Measurements from ENCODE around the gene CEP72.
"Not testable (repeated sequence)": the region's sequence is repeated elsewhere in the genome, so short reads cannot be mapped to it uniquely, and the experiment has no call there.

The CEP72 gene

DNA sequence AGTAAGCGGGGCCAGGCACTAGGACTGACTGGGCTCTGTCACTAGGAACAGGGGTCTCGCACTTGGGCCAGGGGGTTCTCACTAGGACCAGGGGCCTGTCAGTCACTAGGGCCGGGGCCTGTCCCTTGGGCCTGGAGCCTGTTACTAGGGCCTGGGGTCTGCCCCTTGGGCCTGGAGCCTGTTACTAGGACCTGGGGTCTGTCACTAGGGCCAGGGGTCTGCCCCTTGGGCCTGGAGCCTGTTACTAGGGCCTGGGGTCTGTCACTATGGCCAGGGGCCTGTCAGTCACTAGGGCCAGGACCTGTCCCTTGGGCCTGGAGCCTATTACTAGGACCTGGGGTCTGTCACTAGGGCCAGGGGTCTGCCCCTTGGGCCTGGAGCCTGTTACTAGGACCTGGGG lies 70.1 kb downstream of the CEP72 start:
- not testable (repeated sequence) for H3K9me3 ChIP-seq (ENCODE audit: low read length); H3K4me1 ChIP-seq (ENCODE audit: insufficient read depth, low read length); H2AFZ ChIP-seq (ENCODE audit: low read depth, low read length); H3K4me3 ChIP-seq (ENCODE audit: low read length); H3K36me3 ChIP-seq (ENCODE audit: insufficient read depth, low read length); H3K27me3 ChIP-seq (ENCODE audit: insufficient read depth, low read length)

DNA sequence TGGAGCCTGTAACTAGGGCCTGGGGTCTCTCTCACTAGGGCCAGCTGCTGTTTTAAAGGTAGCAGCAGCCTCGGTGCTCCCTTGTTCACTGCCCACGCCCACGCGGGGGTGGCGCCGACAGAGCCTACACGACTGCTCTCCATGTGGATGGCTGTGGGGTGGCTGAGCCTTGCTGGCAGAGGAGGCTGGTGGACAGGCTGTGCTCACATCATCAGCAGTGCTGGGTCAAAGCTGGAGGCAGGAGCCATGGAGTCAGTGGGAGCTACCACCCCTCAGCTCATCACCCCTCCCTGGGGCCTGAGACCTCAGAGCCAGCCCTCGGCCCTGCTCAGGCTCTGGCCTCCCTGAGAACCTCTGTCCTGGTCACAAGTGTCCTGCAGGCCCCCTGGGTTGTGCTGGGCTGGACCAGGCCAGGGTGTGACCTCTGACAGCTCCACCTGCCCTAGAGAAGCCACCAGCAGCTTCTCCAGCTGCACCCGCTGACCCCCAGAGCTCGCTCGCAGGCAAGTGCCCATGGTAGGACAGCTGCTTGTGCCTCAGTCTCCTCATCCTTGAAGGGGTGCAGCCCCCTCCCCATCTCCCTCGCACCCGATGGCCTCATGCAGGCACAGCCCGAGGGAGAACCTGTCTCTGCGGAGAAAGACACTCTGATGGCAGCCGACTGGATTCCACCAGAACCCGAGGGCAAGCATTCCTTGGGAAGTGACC lies 70.7 kb downstream of the CEP72 start:
- H3K9me3 ChIP-seq (ENCODE audit: low read length); H3K4me3 ChIP-seq (ENCODE audit: low read length); H3K27me3 ChIP-seq (ENCODE audit: insufficient read depth, low read length); H2AFZ ChIP-seq (ENCODE audit: low read depth, low read length); H3K36me3 ChIP-seq (ENCODE audit: insufficient read depth, low read length); H3K4me1 ChIP-seq (ENCODE audit: insufficient read depth, low read length): not testable (repeated sequence)

DNA sequence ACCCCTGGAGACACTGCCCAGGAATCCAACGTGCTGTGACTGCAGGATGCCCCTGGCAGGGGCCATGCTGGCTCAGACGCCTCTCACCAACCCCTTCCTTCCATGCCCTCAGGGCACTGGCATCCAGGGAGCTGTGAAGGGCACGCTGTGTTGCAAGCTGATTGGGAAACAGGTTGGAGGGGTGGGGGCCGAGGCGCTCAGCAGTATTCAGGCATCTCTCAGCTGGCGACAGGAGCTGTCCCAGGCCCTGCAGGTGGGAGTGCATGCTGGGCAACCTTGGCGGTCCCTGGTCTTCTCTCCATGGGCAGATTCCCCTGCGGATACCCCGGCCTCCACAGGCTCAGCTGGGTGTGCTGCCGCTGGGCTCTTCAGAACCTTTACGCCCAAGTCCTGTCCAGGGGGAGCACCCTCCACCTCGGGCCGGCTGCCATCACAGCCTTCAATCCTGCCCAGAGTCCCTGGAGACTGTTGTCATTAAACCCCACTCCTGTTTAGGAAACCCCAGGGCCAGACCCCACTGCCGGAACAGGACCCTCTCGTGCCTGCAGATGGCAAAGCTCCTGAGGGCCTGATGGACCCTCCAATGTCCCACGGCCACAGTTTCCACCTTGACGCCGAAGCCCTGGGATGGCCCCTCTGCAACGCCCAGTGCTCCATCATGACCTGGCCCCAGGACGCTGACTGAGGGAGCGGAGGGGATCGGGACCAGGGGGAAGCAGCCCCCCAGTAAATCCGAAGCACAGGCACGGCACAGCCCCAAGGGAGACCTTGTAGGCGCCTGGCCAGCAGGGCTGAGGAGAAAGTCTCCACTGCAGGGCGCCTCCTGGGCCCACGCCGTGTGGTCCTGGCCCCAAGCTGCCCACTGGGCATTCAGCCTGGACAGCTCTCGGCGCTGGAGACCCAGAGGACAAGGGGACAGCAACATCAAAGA lies 71.7 kb downstream of the CEP72 start:
- no peak overlapping the region for H2AFZ ChIP-seq (ENCODE audit: low read depth, low read length)
- no peaks in the 10 kb centered on the region for H3K36me3 ChIP-seq (ENCODE audit: insufficient read depth, low read length)
- H3K9me3 ChIP-seq (ENCODE audit: low read length) = peaks cover 8% of the 10 kb centered on the region
- H3K4me1 ChIP-seq (ENCODE audit: insufficient read depth, low read length) = no peaks in the 10 kb centered on the region
- H3K4me3 ChIP-seq (ENCODE audit: low read length) = no peak overlapping the region
- H3K27me3 ChIP-seq (ENCODE audit: insufficient read depth, low read length) = no peaks in the 10 kb centered on the region

DNA sequence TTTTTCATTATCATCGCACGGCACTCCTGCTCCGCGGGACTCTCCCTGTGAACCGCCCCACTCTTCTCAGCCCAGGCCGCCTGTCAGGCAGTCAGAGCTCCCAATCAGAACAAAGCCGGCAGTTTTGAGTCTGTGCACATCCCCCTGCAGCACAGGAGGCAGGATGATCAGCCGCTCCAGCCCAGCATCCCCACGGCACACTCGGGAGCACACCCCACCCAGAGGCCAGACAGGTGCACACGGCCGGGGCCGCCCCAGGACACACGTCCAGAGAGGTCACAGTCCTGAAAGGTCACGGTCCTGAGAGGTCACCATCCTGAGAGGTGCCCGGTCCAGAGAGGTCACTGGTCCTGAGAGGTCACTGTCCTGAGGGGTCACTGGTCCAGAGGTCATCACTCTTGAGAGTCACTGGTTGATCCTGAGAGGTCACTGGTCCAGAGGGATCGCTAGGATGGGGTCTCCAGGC lies 72.6 kb downstream of the CEP72 start:
- Histone ChIP-seq H2AFZ (ENCODE audit: low read depth, low read length) (no peak overlapping the region), H3K9me3 (ENCODE audit: low read length) (peaks cover 8% of the 10 kb centered on the region), H3K4me3 (ENCODE audit: low read length) (no peak overlapping the region), H3K36me3 (ENCODE audit: insufficient read depth, low read length) (no peaks in the 10 kb centered on the region), H3K27me3 (ENCODE audit: insufficient read depth, low read length) (no peaks in the 10 kb centered on the region), H3K4me1 (ENCODE audit: insufficient read depth, low read length) (no peaks in the 10 kb centered on the region)

DNA sequence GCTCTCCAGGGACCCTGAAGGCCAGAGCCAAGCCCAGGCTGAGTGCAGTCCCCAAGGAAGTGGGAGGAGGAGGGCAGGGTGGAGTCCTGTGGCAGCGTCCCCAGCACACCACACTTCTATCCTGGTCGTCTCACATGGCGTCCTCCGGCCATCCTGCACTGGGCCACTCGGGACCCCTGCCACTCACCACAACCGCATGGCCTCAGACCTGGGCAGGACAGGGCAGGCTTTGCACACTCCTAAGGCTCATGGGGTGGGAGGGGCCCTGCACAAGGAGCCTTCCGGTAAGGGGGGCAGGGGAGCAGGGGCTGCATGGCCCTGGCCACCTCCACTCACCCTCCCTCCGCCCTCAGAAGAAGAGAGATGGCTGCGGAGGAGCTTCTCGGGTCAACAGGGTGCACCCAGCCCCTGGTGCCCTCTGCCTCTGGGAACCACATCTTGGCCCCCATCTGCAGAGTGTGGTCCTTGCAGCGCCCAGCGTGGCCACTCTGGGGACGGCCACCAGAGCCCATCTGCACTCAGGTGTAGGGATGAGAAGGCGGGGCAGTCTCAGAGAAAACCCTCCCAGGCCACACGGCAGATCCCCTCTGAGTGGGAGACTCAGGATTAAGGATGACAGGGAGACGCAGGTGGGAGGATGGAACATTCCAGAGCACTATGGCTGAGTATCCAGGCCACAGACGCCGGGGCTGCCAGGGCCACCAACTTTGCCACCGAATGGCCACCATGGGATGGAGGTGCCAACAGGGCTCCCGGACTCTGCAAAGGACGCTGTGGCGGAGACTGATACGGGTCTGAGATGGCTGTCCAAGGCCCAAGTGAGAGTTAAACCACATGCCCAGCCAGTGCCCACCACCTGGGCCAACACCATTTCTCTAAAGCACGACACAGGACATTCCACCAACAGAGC lies 73.4 kb downstream of the CEP72 start:
- Histone ChIP-seq H3K36me3 (ENCODE audit: insufficient read depth, low read length) (no peaks in the 10 kb centered on the region), H3K9me3 (ENCODE audit: low read length) (peaks cover 8% of the 10 kb centered on the region), H2AFZ (ENCODE audit: low read depth, low read length) (no peak overlapping the region), H3K4me1 (ENCODE audit: insufficient read depth, low read length) (no peaks in the 10 kb centered on the region), H3K27me3 (ENCODE audit: insufficient read depth, low read length) (no peaks in the 10 kb centered on the region), H3K4me3 (ENCODE audit: low read length) (no peak overlapping the region)

DNA sequence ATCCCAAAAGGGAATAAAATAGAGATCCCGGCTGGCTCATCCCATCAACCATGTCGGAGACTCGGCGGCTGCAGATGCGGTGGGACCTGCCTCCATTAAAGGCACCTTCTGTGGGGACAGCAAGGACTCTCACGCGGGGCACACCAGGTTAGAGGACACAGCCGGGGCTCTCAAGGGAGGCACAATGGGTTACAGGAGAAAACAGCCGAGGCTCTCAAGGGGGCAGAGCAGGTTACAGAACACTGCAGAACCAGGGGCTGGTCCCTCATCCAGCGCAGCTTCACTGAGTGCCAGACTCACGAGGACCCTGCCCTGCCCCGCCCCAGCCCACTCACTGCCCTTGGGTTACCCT lies 74.0 kb downstream of the CEP72 start:
- H3K4me1 ChIP-seq (ENCODE audit: insufficient read depth, low read length); H2AFZ ChIP-seq (ENCODE audit: low read depth, low read length); H3K9me3 ChIP-seq (ENCODE audit: low read length); H3K27me3 ChIP-seq (ENCODE audit: insufficient read depth, low read length); H3K36me3 ChIP-seq (ENCODE audit: insufficient read depth, low read length); H3K4me3 ChIP-seq (ENCODE audit: low read length): not testable (repeated sequence)

DNA sequence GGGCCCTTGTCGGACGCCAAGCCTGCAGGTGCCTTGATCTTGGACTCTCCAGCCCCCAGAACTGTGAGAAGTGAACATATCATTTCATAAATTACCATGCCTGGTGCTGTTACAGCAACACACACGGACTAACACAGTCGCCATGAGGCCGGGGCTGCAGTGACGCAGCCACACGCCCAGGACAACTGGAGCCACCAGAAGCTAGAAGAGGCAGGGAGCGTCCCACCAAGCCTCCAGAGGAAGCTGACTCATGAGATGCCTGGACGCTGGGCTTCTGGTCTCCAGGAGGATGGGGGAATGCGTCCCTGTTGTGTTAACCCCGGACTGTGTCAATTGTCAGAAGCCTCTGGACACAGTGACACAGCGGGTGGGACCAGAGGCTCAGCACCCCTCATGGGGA lies 74.8 kb downstream of the CEP72 start:
- H3K9me3 ChIP-seq (ENCODE audit: low read length); H3K4me3 ChIP-seq (ENCODE audit: low read length); H3K4me1 ChIP-seq (ENCODE audit: insufficient read depth, low read length); H3K27me3 ChIP-seq (ENCODE audit: insufficient read depth, low read length); H3K36me3 ChIP-seq (ENCODE audit: insufficient read depth, low read length); H2AFZ ChIP-seq (ENCODE audit: low read depth, low read length): not testable (repeated sequence)

DNA sequence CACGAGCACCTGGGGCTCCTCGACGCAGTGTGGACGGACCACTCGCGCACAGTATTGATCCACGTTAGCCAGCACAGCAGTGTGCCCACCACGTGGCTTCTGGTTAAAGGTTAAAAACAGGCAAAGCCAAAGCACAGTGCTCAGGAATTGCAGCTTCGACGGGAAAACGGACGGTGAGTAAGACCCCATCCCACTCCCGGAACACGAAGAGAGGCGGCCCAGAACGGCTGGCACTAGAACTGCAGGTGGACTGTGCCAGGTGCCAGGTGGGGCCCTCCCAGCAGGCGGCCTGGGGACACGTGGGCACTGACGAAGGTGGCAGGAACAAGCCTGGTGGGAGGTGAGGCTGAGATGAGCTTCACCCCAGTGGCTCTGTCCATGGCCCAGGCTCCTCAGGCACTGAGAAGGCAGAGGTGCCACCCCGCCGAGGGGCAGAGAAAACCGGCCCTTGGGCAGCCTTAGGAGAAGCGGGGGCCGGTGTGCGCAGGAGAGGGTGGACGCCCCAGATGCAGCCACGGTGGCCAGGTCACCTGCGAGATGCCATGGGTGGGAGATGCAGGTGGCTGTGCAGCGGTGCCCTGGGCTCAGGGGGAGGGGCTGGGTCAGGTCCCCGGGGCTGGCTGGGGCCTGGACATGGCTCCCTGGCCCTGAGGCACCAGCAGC lies 76.3 kb downstream of the CEP72 start:
- not testable (repeated sequence) for H3K9me3 ChIP-seq (ENCODE audit: low read length); H3K4me3 ChIP-seq (ENCODE audit: low read length); H3K27me3 ChIP-seq (ENCODE audit: insufficient read depth, low read length); H3K36me3 ChIP-seq (ENCODE audit: insufficient read depth, low read length); H2AFZ ChIP-seq (ENCODE audit: low read depth, low read length); H3K4me1 ChIP-seq (ENCODE audit: insufficient read depth, low read length)

DNA sequence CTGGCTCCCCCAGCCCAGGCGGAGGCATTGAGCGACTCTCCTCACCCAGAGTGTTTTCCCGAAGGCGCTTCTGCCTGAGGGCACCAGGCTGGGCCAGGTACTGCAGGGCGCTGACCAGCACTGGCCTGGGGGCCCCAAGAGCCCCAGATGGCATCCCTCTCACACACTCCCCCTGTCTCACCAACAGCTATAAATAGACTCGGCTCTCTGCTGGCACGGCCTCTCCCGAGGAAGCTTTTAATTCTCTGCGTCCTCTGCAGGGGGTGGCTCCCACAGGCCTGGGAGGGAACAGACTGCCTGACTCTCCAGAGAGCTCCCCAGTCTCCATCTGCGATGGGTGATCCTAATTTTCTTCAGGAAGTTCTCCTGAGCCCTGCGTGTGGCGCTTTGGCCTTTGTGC lies 78.2 kb downstream of the CEP72 start:
- not testable (repeated sequence) for H3K9me3 ChIP-seq (ENCODE audit: low read length); H2AFZ ChIP-seq (ENCODE audit: low read depth, low read length); H3K36me3 ChIP-seq (ENCODE audit: insufficient read depth, low read length); H3K27me3 ChIP-seq (ENCODE audit: insufficient read depth, low read length); H3K4me1 ChIP-seq (ENCODE audit: insufficient read depth, low read length); H3K4me3 ChIP-seq (ENCODE audit: low read length)

DNA sequence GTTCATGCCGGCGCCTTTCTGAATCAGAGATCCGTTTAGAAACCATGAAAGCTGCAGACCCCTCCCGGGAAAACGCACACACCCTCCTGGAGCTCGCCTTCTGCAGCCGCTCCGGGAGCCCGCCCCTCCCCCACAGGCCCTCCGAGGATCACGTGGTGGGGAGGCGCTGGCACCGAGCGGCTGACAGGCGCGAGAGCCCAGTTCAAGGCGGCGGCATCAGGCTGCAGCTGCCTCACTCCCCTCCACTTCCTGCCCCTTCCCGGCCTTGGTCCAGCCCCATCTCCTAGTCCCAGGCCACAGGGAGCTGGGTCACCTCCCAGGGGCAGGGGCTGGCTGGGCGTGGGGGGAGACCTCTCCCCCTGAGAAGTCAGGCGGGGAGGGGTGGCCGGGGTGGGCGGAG lies 78.9 kb downstream of the CEP72 start:
- H2AFZ ChIP-seq (ENCODE audit: low read depth, low read length); H3K9me3 ChIP-seq (ENCODE audit: low read length); H3K27me3 ChIP-seq (ENCODE audit: insufficient read depth, low read length); H3K4me3 ChIP-seq (ENCODE audit: low read length); H3K4me1 ChIP-seq (ENCODE audit: insufficient read depth, low read length); H3K36me3 ChIP-seq (ENCODE audit: insufficient read depth, low read length): not testable (repeated sequence)

DNA sequence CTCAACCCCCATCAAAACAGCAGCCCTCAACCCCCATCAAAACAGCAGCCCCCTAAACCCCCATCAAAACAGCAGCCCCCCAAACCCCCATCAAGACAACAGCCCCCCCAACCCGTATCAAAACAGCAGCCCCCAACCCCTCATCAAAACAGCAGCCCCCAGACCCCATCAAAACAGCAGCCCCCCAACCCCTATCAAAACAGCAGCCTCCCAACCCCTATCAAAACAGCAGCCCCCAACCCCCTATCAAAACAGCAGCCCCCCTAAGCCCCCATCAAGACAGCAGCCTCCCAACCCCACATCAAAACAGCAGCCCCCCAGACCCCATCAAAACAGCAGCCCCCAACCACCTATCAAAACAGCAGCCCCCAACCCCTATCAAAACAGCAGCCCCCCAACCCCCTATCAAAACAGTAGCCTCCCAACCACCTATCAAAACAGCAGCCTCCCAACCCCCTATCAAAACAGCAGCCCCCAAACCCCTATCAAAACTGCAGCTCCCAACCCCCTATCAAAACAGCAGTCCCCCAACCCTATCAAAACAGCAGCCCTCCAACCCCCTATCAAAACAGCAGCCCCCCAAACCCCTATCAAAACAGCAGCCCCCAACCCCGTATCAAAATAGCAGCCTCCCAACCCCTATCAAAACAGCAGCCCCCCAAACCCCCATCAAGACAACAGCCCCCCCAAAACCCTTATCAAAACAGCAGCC lies 79.8 kb downstream of the CEP72 start:
- no peak overlapping the region for H2AFZ ChIP-seq (ENCODE audit: low read depth, low read length)
- no peaks in the 10 kb centered on the region for H3K4me1 ChIP-seq (ENCODE audit: insufficient read depth, low read length)
- H3K27me3 ChIP-seq (ENCODE audit: insufficient read depth, low read length) = no peaks in the 10 kb centered on the region
- H3K9me3 ChIP-seq (ENCODE audit: low read length) = peaks cover under 1% of the 10 kb centered on the region
- H3K4me3 ChIP-seq (ENCODE audit: low read length) = peak overlapping the region; percentile 58
- H3K36me3 ChIP-seq (ENCODE audit: insufficient read depth, low read length) = no peaks in the 10 kb centered on the region

DNA sequence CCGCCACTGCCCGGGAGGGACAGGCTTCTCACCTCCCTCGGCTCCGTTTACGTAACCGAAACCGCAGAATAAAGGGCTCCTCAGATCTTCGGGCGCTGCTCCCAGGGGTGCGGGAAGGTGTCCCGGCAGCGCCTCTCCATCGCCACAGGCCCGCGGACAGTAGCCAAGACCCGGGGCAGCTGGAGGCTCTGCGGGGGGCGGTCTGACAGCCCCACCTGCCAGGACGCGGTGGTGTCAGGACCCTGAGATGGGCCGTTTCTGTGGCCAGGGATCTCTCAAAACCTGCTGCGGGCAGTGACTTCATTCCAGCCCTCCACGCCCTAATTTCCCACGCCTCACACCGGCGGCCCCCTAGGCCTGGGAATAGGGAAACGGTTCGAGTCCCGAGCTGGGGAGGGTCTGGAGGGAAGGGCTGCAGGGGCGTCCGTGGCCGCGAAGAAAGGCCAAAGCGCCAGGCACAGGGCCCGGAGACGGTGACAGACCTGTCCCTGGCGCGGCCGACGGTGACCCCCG lies 80.4 kb downstream of the CEP72 start:
- peak overlapping the region; percentile 58 for H3K4me3 ChIP-seq (ENCODE audit: low read length)
- H3K4me1 ChIP-seq (ENCODE audit: insufficient read depth, low read length); H3K36me3 ChIP-seq (ENCODE audit: insufficient read depth, low read length); H3K27me3 ChIP-seq (ENCODE audit: insufficient read depth, low read length); H3K9me3 ChIP-seq (ENCODE audit: low read length): not testable (repeated sequence)
- H2AFZ ChIP-seq (ENCODE audit: low read depth, low read length) = peak overlapping the region; percentile 36

All from neuron (in vitro differentiated cells).